Measurements from ENCODE around the gene CAPN15.
"Not testable (repeated sequence)": the region's sequence is repeated elsewhere in the genome, so short reads cannot be mapped to it uniquely, and the experiment has no call there.

The CAPN15 gene

DNA sequence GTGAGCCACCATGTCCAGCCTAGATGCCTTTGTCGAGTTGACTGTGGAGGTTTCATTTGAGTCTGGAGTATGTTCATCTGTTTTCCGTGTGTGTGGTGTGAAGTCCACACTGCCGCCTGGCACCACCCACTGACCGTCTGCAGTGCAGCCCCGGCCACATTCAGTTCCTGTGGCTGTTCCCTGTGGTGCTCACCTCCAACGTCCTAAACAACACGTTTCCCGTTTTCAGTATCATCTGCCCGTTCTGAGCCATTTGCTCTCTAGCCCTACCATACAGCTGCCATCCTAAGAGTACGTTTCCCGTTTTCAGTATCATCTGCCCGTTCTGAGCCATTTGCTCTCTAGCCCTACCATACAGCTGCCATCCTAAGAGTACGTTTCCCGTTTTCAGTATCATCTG lies 20.0 kb upstream of the CAPN15 start:
- not testable (repeated sequence) for DNase-seq

DNA sequence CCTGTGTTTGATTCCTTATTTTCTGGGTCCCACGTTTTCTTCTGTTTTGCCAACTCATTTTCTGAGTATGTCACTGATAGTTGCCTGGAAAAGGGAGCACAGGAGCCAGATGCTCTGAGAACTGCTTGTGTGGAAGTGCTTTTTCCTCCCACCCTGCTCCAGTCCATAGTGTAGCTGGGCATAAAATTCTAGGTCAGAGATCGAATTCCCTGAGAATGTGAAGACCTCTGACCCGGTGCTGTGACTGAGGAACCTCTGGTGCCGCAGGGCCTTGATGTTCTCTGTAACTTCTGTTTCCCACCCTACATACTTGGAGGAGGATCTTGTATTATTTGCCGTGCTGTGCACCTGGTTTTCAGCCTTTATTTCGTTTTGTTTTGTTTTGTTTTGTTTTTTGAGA lies 19.5 kb upstream of the CAPN15 start:
- DNase-seq, result no peak

GRCh38 chr16:508884-509736 lies 18.4 kb upstream of the CAPN15 start:
- DNase-seq, result no peak

DNA sequence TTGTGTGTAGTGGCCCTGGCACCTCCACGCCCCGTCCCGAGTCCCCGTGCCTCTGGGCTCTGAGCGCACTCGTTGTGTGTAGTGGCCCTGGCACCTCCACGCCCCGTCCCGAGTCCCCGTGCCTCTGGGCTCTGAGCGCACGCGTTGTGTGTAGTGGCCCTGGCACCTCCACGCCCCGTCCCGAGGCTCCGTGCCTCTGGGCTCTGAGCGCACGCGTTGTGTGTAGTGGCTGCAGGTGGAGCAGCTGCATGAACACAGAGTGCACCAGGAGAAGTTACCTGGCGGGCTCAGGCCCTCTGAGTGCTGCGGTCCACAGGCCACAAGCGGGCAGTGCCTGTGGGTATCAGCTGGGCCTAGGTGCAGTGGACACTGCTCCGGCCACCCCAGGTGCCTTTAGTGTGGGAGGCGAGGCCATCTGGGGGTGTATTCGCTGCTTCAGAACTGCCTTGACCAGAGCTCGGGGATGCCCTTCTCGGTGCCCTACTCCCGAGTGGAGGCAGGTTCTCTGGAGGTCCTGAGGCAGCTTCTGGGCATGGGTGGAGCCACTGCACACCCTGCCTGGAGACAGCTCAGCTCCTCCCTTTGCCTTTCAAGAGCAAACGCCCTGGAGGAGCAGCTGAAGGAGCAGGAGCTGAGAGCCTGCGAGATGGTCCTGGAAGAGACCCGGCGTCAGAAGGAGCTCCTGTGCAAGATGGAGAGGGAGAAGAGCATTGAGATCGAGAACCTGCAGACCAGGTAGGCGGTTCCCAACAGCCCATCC lies 17.3 kb upstream of the CAPN15 start:
- no peak for DNase-seq

- DNase-seq, result no peak
Measured at GRCh38 chr16:512802-513201, 14.7 kb upstream of the CAPN15 start.

- no peak for DNase-seq
Measured at GRCh38 chr16:513950-514349, 13.6 kb upstream of the CAPN15 start.

GRCh38 chr16:515175-515938 lies 12.2 kb upstream of the CAPN15 start:
- no peak for DNase-seq

DNA sequence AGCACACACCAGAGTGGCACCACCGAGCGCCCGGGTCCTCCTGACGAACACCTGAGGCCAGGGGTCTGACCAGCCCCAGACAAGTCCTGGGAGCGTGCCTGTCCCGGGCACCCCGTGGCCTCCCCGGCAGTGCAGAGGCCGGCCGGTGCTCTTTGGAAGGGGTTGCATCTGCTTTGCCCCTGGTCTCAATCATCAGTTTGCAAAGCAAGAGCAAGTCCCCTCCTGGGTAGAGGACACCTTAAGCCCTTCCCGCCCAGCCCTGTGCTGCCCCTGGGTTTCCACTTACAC lies 11.6 kb upstream of the CAPN15 start:
- DNase-seq, result no peak

DNA sequence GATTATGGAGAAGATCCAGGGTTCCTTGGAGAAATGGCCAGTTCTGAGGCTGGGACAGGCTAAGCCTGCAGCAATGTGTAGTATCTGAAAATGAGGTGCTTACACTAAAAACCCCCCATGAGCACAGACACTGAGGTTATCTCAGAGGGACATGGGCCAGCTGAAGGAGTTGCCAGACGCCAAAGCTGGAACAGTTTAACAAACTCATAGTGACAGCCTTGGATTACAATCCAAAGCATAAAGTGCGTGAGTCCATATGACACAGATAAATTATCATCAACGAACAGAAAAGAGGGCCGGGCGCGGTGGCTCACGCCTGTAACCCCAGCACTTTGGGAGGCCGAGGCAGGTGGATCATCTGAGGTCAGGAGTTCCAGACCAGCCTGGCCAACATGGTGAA lies 11.2 kb upstream of the CAPN15 start:
- DNase-seq, result no peak

- DNase-seq, result no peak
Measured at GRCh38 chr16:518858-519257, 8.7 kb upstream of the CAPN15 start.

- DNase-seq, result no peak
Measured at GRCh38 chr16:519425-519824, 8.1 kb upstream of the CAPN15 start.

GRCh38 chr16:519841-520687 lies 7.4 kb upstream of the CAPN15 start:
- no peak for DNase-seq

DNA sequence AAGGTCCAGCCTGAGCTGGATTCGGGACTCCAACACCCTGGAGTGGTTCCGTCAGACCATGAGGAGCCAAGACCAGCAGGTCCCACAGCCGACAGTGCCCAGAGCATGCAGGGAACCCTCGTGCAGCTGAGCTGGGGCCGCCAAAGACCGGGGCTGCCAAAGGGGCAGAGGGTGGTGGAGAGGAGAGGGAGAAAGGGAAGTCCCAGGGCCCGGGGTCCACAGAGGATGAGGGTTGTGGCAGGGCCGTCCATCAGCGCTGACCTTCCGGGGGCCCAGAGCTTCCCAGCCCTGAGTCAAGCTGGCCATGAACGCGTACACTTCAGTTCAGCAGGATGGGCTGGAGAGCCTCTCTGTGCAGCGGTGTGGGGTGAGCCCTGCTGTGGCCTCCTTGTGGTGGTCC lies 6.7 kb upstream of the CAPN15 start:
- no peak for DNase-seq

- DNase-seq, result no peak
Measured at GRCh38 chr16:521381-522210, 5.9 kb upstream of the CAPN15 start.

- no peak for DNase-seq
Measured at GRCh38 chr16:522320-523096, 5.0 kb upstream of the CAPN15 start.

DNA sequence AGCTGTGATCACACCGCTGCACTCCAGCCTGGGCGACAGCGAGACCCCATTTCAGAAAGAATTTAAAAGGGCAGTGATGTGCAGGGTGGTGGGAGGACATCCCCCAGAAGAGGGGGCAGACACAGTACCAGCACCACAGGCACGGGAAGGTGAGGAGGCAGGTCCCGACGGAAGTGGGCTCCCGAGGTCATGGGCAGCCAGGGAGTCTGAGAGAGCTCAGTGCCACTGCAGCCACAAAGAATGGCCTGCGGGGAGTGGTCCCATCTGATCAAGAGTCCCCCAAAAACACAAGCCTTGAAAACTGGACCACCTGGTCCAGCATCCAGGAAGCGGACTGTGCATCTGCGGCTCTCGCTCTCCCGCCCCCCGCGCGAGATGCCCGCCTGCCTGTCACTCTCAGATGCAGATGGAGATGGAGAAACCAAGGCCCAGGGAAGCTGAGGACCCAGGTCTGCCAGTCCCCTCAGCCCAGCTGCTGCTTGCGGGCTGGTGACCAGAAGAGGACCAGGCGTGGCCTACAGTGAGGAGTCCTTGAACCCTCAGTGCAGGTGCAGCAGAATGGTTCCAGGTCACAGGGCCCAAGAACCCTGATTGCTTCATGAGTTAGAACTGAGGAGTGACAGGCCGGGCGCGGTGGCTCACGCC lies 4.3 kb upstream of the CAPN15 start:
- no peak for DNase-seq

DNA sequence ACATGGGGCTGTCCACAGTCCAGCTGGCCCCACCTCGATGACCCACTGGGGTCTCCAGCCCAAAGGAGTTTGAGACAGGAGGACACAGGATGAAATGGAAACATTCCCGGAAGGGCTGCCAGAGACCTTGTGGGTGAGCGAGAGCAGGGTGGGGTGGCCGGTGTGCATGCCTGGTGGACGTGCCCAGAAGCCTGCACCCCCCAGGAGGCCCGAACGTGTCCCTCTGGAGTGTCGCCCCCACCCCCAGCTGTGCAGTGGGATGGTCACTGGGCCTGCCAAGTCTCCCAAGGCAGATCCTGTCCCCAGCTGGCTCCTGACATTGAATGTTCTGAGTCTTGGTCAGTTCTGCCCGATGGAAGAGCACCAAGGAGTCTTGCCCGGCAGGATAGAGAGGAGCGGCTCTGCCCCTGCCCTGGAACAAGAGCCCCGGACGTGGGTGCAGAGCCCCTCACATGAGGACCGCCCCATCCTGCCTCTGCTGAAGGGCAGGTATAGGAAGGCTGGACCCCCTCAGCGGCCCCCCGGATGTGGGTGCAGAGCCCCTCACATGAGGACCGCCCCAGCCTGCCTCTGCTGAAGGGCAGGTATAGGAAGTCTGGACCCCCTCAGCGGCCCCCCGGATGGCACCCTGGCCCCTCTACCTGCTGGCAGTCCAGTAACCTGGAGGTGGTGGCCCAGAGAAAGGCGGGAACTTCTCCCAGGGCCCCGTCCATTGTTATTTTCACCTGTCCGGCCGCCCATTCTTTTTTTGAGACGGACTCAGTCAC lies 3.1 kb upstream of the CAPN15 start:
- no peak for DNase-seq

DNA sequence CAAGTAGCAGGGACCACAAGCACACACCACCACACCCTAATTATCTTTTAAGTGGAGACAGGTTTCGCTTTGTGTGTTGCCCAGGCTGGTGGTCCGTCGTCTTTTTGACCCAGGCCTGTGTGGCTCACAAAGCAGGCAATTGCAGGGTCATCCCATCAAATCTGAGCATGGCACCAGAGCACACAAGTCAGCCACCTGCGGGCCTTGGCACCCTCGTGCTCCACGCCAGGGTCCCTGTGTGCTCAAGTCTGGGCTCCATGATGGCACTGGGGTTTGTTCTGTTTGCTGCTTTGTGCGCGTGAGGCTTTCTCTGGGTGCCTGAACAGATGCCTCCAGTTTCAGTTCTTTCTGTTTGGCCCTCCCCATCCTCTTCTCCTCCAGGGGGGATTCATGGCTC lies 2.4 kb upstream of the CAPN15 start:
- no peak for DNase-seq

DNA sequence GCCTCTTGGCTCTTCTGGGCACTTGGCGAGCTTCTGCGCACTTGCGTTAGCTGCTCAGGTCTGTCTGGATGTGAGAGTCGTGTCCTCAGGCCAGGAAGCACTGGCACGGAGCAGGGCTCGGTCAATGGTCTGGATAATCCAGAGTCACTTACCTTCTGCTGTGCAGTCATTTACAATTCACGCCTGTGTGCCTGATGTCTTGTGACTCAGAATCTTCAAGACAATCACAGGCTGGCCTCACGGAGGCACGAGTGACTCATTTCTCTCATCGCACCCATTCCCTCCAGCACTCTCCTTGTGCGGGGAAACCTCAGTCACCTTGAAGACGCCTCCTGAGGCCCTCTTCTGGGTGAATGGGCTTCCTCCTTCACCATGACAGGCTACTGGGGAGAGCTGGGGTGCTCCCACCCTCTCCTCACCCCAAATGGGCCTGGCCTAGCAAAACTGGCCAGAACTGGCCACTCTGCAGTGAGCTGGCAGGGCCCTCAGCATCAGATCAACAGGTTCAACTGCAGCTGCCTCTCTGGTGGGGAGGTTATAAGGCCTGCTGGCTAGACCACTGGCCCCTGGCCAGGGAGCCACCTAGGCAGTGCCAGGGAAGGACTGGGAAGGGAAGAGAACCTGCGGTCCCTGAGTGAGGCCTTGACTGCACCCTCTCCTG lies 1.9 kb upstream of the CAPN15 start:
- DNase-seq, result no peak
